ENCODE measurements around the gene DPH6.
"Not testable (repeated sequence)": the region's sequence is repeated elsewhere in the genome, so short reads cannot be mapped to it uniquely, and the experiment has no call there.

DPH6 gene

GRCh38 chr15:35445891-35446290 lies 100.1 kb downstream of the DPH6 start:
- no peak for TF ChIP-seq EZH2 (IDR thresholded peaks at IDR 0.05)
- no peak for TF ChIP-seq FOXP2 (optimal IDR thresholded peaks at IDR 0.05; ENCODE audit: control extremely low read depth, extremely low read length, insufficient read depth)
- Histone ChIP-seq H3K36me3 (ENCODE audit: insufficient read depth, low read length) (no peaks in the 10 kb centered on the region), H3K9ac (ENCODE audit: insufficient read length) (no peak overlapping the region), H3K27ac (no peak overlapping the region), H3K9me3 (ENCODE audit: low read depth, low read length) (no peaks in the 10 kb centered on the region), H3K4me3 (no peak overlapping the region)
- DNase-seq (ENCODE audit: low read depth, low spot score) = no peak

- H3K9ac ChIP-seq (ENCODE audit: insufficient read length) = no peak overlapping the region
- no peak for TF ChIP-seq EZH2 (IDR thresholded peaks at IDR 0.05)
- no peak for TF ChIP-seq POLR2AphosphoS5 (IDR thresholded peaks at IDR 0.05; ENCODE audit: borderline replicate concordance, low read depth, low read length)
- TF ChIP-seq FOXP2 (optimal IDR thresholded peaks at IDR 0.05; ENCODE audit: control extremely low read depth, extremely low read length, insufficient read depth) = no peak
- no peak overlapping the region for H3K27ac ChIP-seq
- DNase-seq (ENCODE audit: low read depth, low spot score) = no peak
- H3K36me3 ChIP-seq (ENCODE audit: insufficient read depth, low read length) = no peaks in the 10 kb centered on the region
- no peaks in the 10 kb centered on the region for H3K9me3 ChIP-seq (ENCODE audit: low read depth, low read length)
- no peak overlapping the region for H3K4me3 ChIP-seq
These were observed 101.3 kb downstream of the DPH6 start for GRCh38 chr15:35444557-35445204.

- DNase-seq (ENCODE audit: low read depth, low spot score) = no peak
- no peaks in the 10 kb centered on the region for H3K36me3 ChIP-seq (ENCODE audit: insufficient read depth, low read length)
- no peak for TF ChIP-seq POLR2AphosphoS5 (IDR thresholded peaks at IDR 0.05; ENCODE audit: borderline replicate concordance, low read depth, low read length)
- TF ChIP-seq EZH2 (IDR thresholded peaks at IDR 0.05) = no peak
- TF ChIP-seq FOXP2 (optimal IDR thresholded peaks at IDR 0.05; ENCODE audit: control extremely low read depth, extremely low read length, insufficient read depth) = no peak
- H3K9ac ChIP-seq (ENCODE audit: insufficient read length) = no peak overlapping the region
- H3K9me3 ChIP-seq (ENCODE audit: low read depth, low read length) = no peaks in the 10 kb centered on the region
- H3K4me3 ChIP-seq = no peak overlapping the region
- no peak overlapping the region for H3K27ac ChIP-seq
These were observed 102.6 kb downstream of the DPH6 start for GRCh38 chr15:35443376-35443775.

GRCh38 chr15:35442742-35443141 lies 103.2 kb downstream of the DPH6 start:
- TF ChIP-seq FOXP2 (optimal IDR thresholded peaks at IDR 0.05; ENCODE audit: control extremely low read depth, extremely low read length, insufficient read depth) (no peak), EZH2 (IDR thresholded peaks at IDR 0.05) (no peak), POLR2AphosphoS5 (IDR thresholded peaks at IDR 0.05; ENCODE audit: borderline replicate concordance, low read depth, low read length) (no peak)
- DNase-seq (ENCODE audit: low read depth, low spot score) = no peak
- no peaks in the 10 kb centered on the region for H3K9me3 ChIP-seq (ENCODE audit: low read depth, low read length)
- H3K36me3 ChIP-seq (ENCODE audit: insufficient read depth, low read length) = no peaks in the 10 kb centered on the region
- no peak overlapping the region for H3K27ac ChIP-seq
- no peak overlapping the region for H3K9ac ChIP-seq (ENCODE audit: insufficient read length)
- no peak overlapping the region for H3K4me3 ChIP-seq

GRCh38 chr15:35441279-35441678 lies 104.7 kb downstream of the DPH6 start:
- not testable (repeated sequence) for DNase-seq (ENCODE audit: low read depth, low spot score)

GRCh38 chr15:35440265-35440664 lies 105.7 kb downstream of the DPH6 start:
- Histone ChIP-seq H3K9me3 (ENCODE audit: low read depth, low read length) (no peaks in the 10 kb centered on the region), H3K9ac (ENCODE audit: insufficient read length) (no peak overlapping the region), H3K4me3 (no peak overlapping the region), H3K36me3 (ENCODE audit: insufficient read depth, low read length) (no peaks in the 10 kb centered on the region), H3K27ac (no peak overlapping the region)
- TF ChIP-seq EZH2 (IDR thresholded peaks at IDR 0.05) = no peak
- TF ChIP-seq POLR2AphosphoS5 (IDR thresholded peaks at IDR 0.05; ENCODE audit: borderline replicate concordance, low read depth, low read length) = no peak
- TF ChIP-seq FOXP2 (optimal IDR thresholded peaks at IDR 0.05; ENCODE audit: control extremely low read depth, extremely low read length, insufficient read depth) = no peak
- no peak for DNase-seq (ENCODE audit: low read depth, low spot score)

More at GRCh38 chr15:35441279-35441678, 104.7 kb downstream of the DPH6 start:
- not testable (repeated sequence) for H3K4me3 ChIP-seq; H3K27ac ChIP-seq; H3K9ac ChIP-seq (ENCODE audit: insufficient read length); H3K9me3 ChIP-seq (ENCODE audit: low read depth, low read length); H3K36me3 ChIP-seq (ENCODE audit: insufficient read depth, low read length)

- DNase-seq (ENCODE audit: low read depth, low spot score) = no peak
- TF ChIP-seq FOXP2 (optimal IDR thresholded peaks at IDR 0.05; ENCODE audit: control extremely low read depth, extremely low read length, insufficient read depth) (no peak), EZH2 (IDR thresholded peaks at IDR 0.05) (no peak), POLR2AphosphoS5 (IDR thresholded peaks at IDR 0.05; ENCODE audit: borderline replicate concordance, low read depth, low read length) (no peak)
- Histone ChIP-seq H3K36me3 (ENCODE audit: insufficient read depth, low read length) (no peaks in the 10 kb centered on the region), H3K9me3 (ENCODE audit: low read depth, low read length) (no peaks in the 10 kb centered on the region), H3K4me3 (no peak overlapping the region), H3K27ac (no peak overlapping the region), H3K9ac (ENCODE audit: insufficient read length) (no peak overlapping the region)
These were observed 106.7 kb downstream of the DPH6 start for GRCh38 chr15:35439291-35439690.

GRCh38 chr15:35437157-35437556 lies 108.8 kb downstream of the DPH6 start:
- TF ChIP-seq POLR2AphosphoS5 (IDR thresholded peaks at IDR 0.05; ENCODE audit: borderline replicate concordance, low read depth, low read length) = no peak
- H3K27ac ChIP-seq = no peak overlapping the region
- no peak for DNase-seq (ENCODE audit: low read depth, low spot score)

GRCh38 chr15:35436422-35436821 lies 109.5 kb downstream of the DPH6 start:
- DNase-seq (ENCODE audit: low read depth, low spot score) = no peak
- no peaks in the 10 kb centered on the region for H3K9me3 ChIP-seq (ENCODE audit: low read depth, low read length)
- TF ChIP-seq POLR2AphosphoS5 (IDR thresholded peaks at IDR 0.05; ENCODE audit: borderline replicate concordance, low read depth, low read length) = no peak
- no peak for TF ChIP-seq FOXP2 (optimal IDR thresholded peaks at IDR 0.05; ENCODE audit: control extremely low read depth, extremely low read length, insufficient read depth)
- no peak for TF ChIP-seq EZH2 (IDR thresholded peaks at IDR 0.05)
- H3K36me3 ChIP-seq (ENCODE audit: insufficient read depth, low read length) = no peaks in the 10 kb centered on the region
- H3K27ac ChIP-seq = no peak overlapping the region
- no peak overlapping the region for H3K4me3 ChIP-seq
- no peak overlapping the region for H3K9ac ChIP-seq (ENCODE audit: insufficient read length)

More at GRCh38 chr15:35437157-35437556, 108.8 kb downstream of the DPH6 start:
- Histone ChIP-seq H3K36me3 (ENCODE audit: insufficient read depth, low read length) (no peaks in the 10 kb centered on the region), H3K4me3 (no peak overlapping the region), H3K9ac (ENCODE audit: insufficient read length) (no peak overlapping the region), H3K9me3 (ENCODE audit: low read depth, low read length) (no peaks in the 10 kb centered on the region)
